H1 (cell line): ENCODE results near the gene ZNF536. TPM values are rescaled to one million over a fixed set of nuclear protein-coding genes. Genes with fewer than 3 reads are reported as not detected.

Source experiments
- CTCF ChIA-PET: fragments of 300-600 bp; sonication (Branson Sonifier 250); formaldehyde crosslinking; loops from one replicate; lab custom pipeline; 2021; ENCODE audit not compliant: partially characterized antibody; lab: Charles Lee
- POLR2A ChIA-PET: fragments of 300-600 bp; sonication (Branson Sonifier 250); formaldehyde crosslinking; loops from one replicate; lab custom pipeline; 2021; ENCODE audit warnings: inconsistent platforms; ENCODE audit not compliant: partially characterized antibody; lab: Charles Lee
- DNase-seq, 2 experiments: peaks; one replicate each; pipeline versions ENCODE4 v3.0.0 to v3.0.0-alpha.2; 2010 to 2022; ENCODE audit warnings: low spot score in 2 of 2, low read depth in 1 of 2, mixed read lengths in 1 of 2
- FAIRE-seq: peaks from 2 replicates; lab custom pipeline; 2011; peaks lifted over from hg19 to GRCh38; lab: Jason Lieb, UNC
- H2AFZ ChIP-seq: 2 replicates; pipeline ENCODE4 v1.8.1; 2012; ENCODE audit warnings: low read length, inconsistent platforms
- H2AK5ac ChIP-seq: 2 replicates; pipeline ENCODE4 v1.6.1; 2013; ENCODE audit warnings: low read depth, low read length
- H2BK120ac ChIP-seq: replicated peaks from 2 replicates; pipeline ENCODE3; 2013; ENCODE audit warnings: low read depth, low read length, inconsistent platforms
- H2BK12ac ChIP-seq: 2 replicates; pipeline ENCODE4 v1.6.1; 2013; ENCODE audit warnings: low read depth, low read length
- H2BK15ac ChIP-seq: 2 replicates; pipeline ENCODE4 v1.6.1; 2013; ENCODE audit warnings: low read length
- H2BK20ac ChIP-seq: 2 replicates; pipeline ENCODE4 v1.6.1; 2013; ENCODE audit warnings: low read length
- H2BK5ac ChIP-seq: 2 replicates; pipeline ENCODE4 v1.6.1; 2013; ENCODE audit warnings: low read depth, low read length
- H3K14ac ChIP-seq: 2 replicates; pipeline ENCODE4 v1.6.1; 2013; ENCODE audit warnings: inconsistent platforms; ENCODE audit not compliant: insufficient read length
- H3K18ac ChIP-seq: 2 replicates; pipeline ENCODE4 v1.6.1; 2013; ENCODE audit warnings: low read length; ENCODE audit errors: extremely low read depth
- H3K23ac ChIP-seq: 2 replicates; pipeline ENCODE4 v1.6.1; 2013; ENCODE audit warnings: inconsistent platforms; ENCODE audit not compliant: insufficient read length
- H3K23me2 ChIP-seq: 2 replicates; pipeline ENCODE4 v1.6.1; 2013; ENCODE audit warnings: low read depth, low read length
- H3K27ac ChIP-seq: 2 replicates; pipeline ENCODE4 v1.6.1; 2011; ENCODE audit warnings: low read depth, low read length, inconsistent platforms
- H3K27me3 ChIP-seq, 4 experiments: replicated peaks in 1 of 4; 1 replicate in 1 of 4; 2 replicates in 3 of 4; pipeline versions ENCODE4 v1.6.1 to v1.8.1; 2011 to 2013; ENCODE audit warnings: low read length in 3 of 4, mild to moderate bottlenecking in 3 of 4, inconsistent platforms in 2 of 4, mixed read lengths in 2 of 4, moderate library complexity in 1 of 4; ENCODE audit not compliant: control insufficient read depth in 3 of 4, insufficient read depth in 3 of 4; ENCODE audit errors: extremely low read depth in 1 of 4
- H3K36me3 ChIP-seq, 4 experiments: 2 replicates each; pipeline versions ENCODE4 v1.6.1 to v1.8.1; 2011 to 2013; ENCODE audit warnings: mild to moderate bottlenecking in 4 of 4, low read length in 3 of 4, moderate library complexity in 2 of 4, control low read depth in 1 of 4, inconsistent platforms in 1 of 4; ENCODE audit not compliant: insufficient read depth in 4 of 4, control insufficient read depth in 2 of 4
- H3K4ac ChIP-seq: replicated peaks from 2 replicates; pipeline ENCODE3; 2013; ENCODE audit warnings: low read length, low read depth, mixed read lengths, inconsistent platforms; ENCODE audit not compliant: insufficient read length
- H3K4me1 ChIP-seq, 4 experiments: replicated peaks in 1 of 4; 1 replicate in 1 of 4; 2 replicates in 3 of 4; pipeline versions ENCODE4 v1.6.1 to v1.8.1; 2011 to 2013; ENCODE audit warnings: low read length in 3 of 4, inconsistent platforms in 2 of 4, mixed read lengths in 1 of 4; ENCODE audit not compliant: insufficient read depth in 4 of 4, control insufficient read depth in 3 of 4
- H3K4me2 ChIP-seq, 2 experiments: 2 replicates each; pipeline versions ENCODE4 v1.6.1 to v1.8.1; 2011 to 2013; ENCODE audit warnings: low read depth in 2 of 2, low read length in 2 of 2, control low read depth in 1 of 2, inconsistent platforms in 1 of 2, mild to moderate bottlenecking in 1 of 2; ENCODE audit not compliant: insufficient read depth in 1 of 2
- H3K4me3 ChIP-seq, 4 experiments: fragments of 200-600, 300-600 bp in 1 of 4; sonication (generic), shearing (Covaris generic), sonication (Bioruptor Twin) in 1 of 4; 2 replicates each; pipeline versions ENCODE4 v1.5.1 to v1.8.1; 2011 to 2016; ENCODE audit warnings: low read length in 4 of 4, low read depth in 3 of 4, control low read depth in 2 of 4, inconsistent platforms in 2 of 4, mild to moderate bottlenecking in 2 of 4, mixed read lengths in 1 of 4, moderate library complexity in 1 of 4; ENCODE audit not compliant: insufficient read depth in 2 of 4; ENCODE audit errors: extremely low read depth in 1 of 4
- H3K56ac ChIP-seq: replicated peaks from 2 replicates; pipeline ENCODE3; 2013; ENCODE audit warnings: low read depth, mild to moderate bottlenecking, mixed read lengths, low read length, inconsistent platforms; ENCODE audit not compliant: insufficient read length
- H3K79me1 ChIP-seq: 2 replicates; pipeline ENCODE4 v1.6.1; 2013; ENCODE audit warnings: low read depth, low read length, control low read depth
- H3K79me2 ChIP-seq, 2 experiments: 2 replicates each; pipeline versions ENCODE4 v1.6.1 to v1.8.1; 2012 to 2013; ENCODE audit warnings: low read length in 2 of 2, mild to moderate bottlenecking in 2 of 2, inconsistent platforms in 1 of 2; ENCODE audit not compliant: insufficient read depth in 2 of 2, control insufficient read depth in 1 of 2
- H3K9ac ChIP-seq, 4 experiments: replicated peaks in 1 of 4; 1 replicate in 1 of 4; 2 replicates in 3 of 4; pipeline versions ENCODE4 v1.6.1 to v1.8.1; 2011 to 2013; ENCODE audit warnings: low read depth in 3 of 4, low read length in 3 of 4, control low read depth in 2 of 4, mild to moderate bottlenecking in 2 of 4, moderate library complexity in 2 of 4, inconsistent platforms in 1 of 4; ENCODE audit errors: extremely low read depth in 1 of 4
- H3K9me3 ChIP-seq, 2 experiments: 2 replicates each; pipeline versions ENCODE4 v1.6.1 to v1.8.1; 2012 to 2013; ENCODE audit warnings: mild to moderate bottlenecking in 2 of 2, moderate library complexity in 2 of 2, control low read depth in 1 of 2, inconsistent platforms in 1 of 2, low read depth in 1 of 2, low read length in 1 of 2, mixed read lengths in 1 of 2; ENCODE audit not compliant: insufficient read depth in 2 of 2
- H4K20me1 ChIP-seq, 2 experiments: replicated peaks in 1 of 2; 2 replicates each; pipeline versions ENCODE3 to v1.8.1; 2011 to 2013; ENCODE audit warnings: inconsistent platforms in 2 of 2, low read length in 2 of 2, mild to moderate bottlenecking in 1 of 2; ENCODE audit not compliant: insufficient read depth in 2 of 2, control insufficient read depth in 1 of 2
- H4K5ac ChIP-seq: 2 replicates; pipeline ENCODE4 v1.6.1; 2013; ENCODE audit warnings: low read length, low read depth, mixed read lengths, inconsistent platforms; ENCODE audit not compliant: insufficient read length
- H4K8ac ChIP-seq: 2 replicates; pipeline ENCODE4 v1.8.0; 2013; ENCODE audit warnings: mild to moderate bottlenecking, moderate library complexity, low read length, inconsistent platforms; ENCODE audit not compliant: insufficient read depth; ENCODE audit errors: extremely low read depth
- H4K91ac ChIP-seq: replicated peaks from 2 replicates; pipeline ENCODE3; 2013; ENCODE audit warnings: low read length, mixed read lengths, inconsistent platforms; ENCODE audit not compliant: insufficient read length
- CEBPB ChIP-seq: IDR thresholded peaks from 2 replicates; pipeline ENCODE4 v1.6.1; 2012; ENCODE audit warnings: low read depth, low read length
- JUND ChIP-seq: IDR thresholded peaks from 2 replicates; pipeline ENCODE4 v1.6.1; 2011; ENCODE audit warnings: mild to moderate bottlenecking, improper control_type of control experiment, low read length
- MAFK ChIP-seq: IDR thresholded peaks from 2 replicates; pipeline ENCODE4 v1.6.1; 2012; ENCODE audit warnings: low read depth, mild to moderate bottlenecking, improper control_type of control experiment, low read length
- SIX5 ChIP-seq: IDR thresholded peaks from 2 replicates; pipeline ENCODE4 v1.6.1; 2011; ENCODE audit warnings: mild to moderate bottlenecking, low read depth, low read length
- WGBS, 2 experiments: shearing (Covaris generic) in 1 of 2; methylation state at CpG; one replicate each; pipeline versions ENCODE4 v1.1.6 to v1.1.7; 2013 to 2015; ENCODE audit warnings: low lambda C conversion rate in 2 of 2, mixed read lengths in 2 of 2, inconsistent platforms in 1 of 2, low coverage in 1 of 2, missing lambda C conversion rate in 1 of 2; ENCODE audit not compliant: insufficient replicate concordance in 2 of 2, insufficient coverage in 1 of 2, insufficient read length in 1 of 2; ENCODE audit errors: extremely low coverage in 1 of 2, missing lambda C conversion rate in 1 of 2; 5-methylcytosine and 5-hydroxymethylcytosine counted together
- polyA plus RNA-seq, 7 experiments: library from polyadenylated mRNA; depleted of rRNA in 3 of 7; stranded (reverse) in 5 of 7; unstranded in 2 of 7; fragments of >200 nt in 5 of 7; fragments of 200-250 nt in 2 of 7; gene quantifications; 1 replicate in 5 of 7; 2 replicates in 1 of 7; 4 replicates in 1 of 7; pipeline versions ENCODE4 v1.2.1 to v1.2.3, GENCODE V29; 2011 to 2013; ENCODE audit warnings: missing spikeins in 2 of 7, mixed read lengths in 2 of 7
- total RNA-seq: library from RNA; stranded (reverse); fragmentation: NEBNext Ultra II Directional; extraction: Animal tissue kit (Norgen Biotek cat#: 25700); gene quantifications from 2 replicates; pipeline ENCODE4 v1.2.1, GENCODE V29; 2021

ZNF536 gene
- total and polyA plus RNA-seq, 2 of the 8 experiments (the other 6 are each of a cell fraction or from before 2014, with no cell fraction given): 0.09 to 0.11 TPM

GRCh38 chr19:30350692-30351663 lies 21.2 kb upstream of the ZNF536 start:
- Histone ChIP-seq H3K27ac (peak overlapping the region; percentile 27; the same call in 1 of the 2 replicates), H3K36me3 (no peaks in the 10 kb centered on the region), H2AK5ac (no peak overlapping the region), H3K4me3 (peak overlapping the region in 1 of 4 experiments; percentile 11; a peak in 1 of 8 replicates), H3K79me2 (no peaks in the 10 kb centered on the region), H2AFZ (peak overlapping the region; percentile 24; the same call in 1 of the 2 replicates), H3K4me1 (peaks cover 3 to 19% (median 12%) of the 10 kb centered on the region in 4 experiments; a peak in 5 of 7 replicates), H3K4me2 (peak overlapping the region in 1 of 2 experiments; percentile 26; a peak in 1 of 4 replicates), H2BK12ac (no peak overlapping the region), H2BK120ac (no peak overlapping the region), H2BK20ac (no peak overlapping the region), H3K79me1 (no peaks in the 10 kb centered on the region; the same call in 1 of the 2 replicates), H3K27me3 (no peaks in the 10 kb centered on the region), H3K23me2 (no peaks in the 10 kb centered on the region), H3K18ac (no peak overlapping the region), H2BK15ac (no peak overlapping the region), H3K14ac (no peak overlapping the region), H3K9ac (no peak overlapping the region; a peak in 1 of 7 replicates), H3K9me3 (no peaks in the 10 kb centered on the region), H2BK5ac (no peak overlapping the region), H3K23ac (no peak overlapping the region), H3K56ac (no peak overlapping the region), H4K20me1 (no peaks in the 10 kb centered on the region), H4K5ac (no peak overlapping the region), H4K8ac (no peak overlapping the region), H3K4ac (no peak overlapping the region), H4K91ac (no peak overlapping the region)
- ChIA-PET POLR2A (interaction anchor here (0.7 to 1.4 kb wide), 3 partner anchors 10 to 24 kb away, joined by 3 read pairs; no protein-coding TSS in a partner anchor), CTCF (interaction anchor here (1.2 kb wide), 1 partner anchor 55 kb away, joined by 4 read pairs; no protein-coding TSS in a partner anchor)
- FAIRE-seq (no peak), DNase-seq (no peak)
- no peak for TF ChIP-seq SIX5
- peak; percentile 51; the same call in 1 of the 2 replicates for TF ChIP-seq JUND
- 0 out of 2 replicates have a peak, but pooled peaks have one; percentile 17 for TF ChIP-seq MAFK
- TF ChIP-seq CEBPB: peak; percentile 87
- 71% methylated on average over 7 of the region's 7 CpGs; no CpG with 5 or more reads in 1 of the 2 experiments for WGBS, 2 experiments
